DOHH2 (cell line): ENCODE results near the gene PNCK.

Experiments used
- H3F3A ChIP-seq: fragments of 200-600 bp; sonication (generic), shearing (Covaris generic); 2 replicates; pipeline ENCODE4 v1.6.0; 2016; ENCODE audit warnings: antibody characterized with exemption, mild to moderate bottlenecking; ENCODE audit not compliant: control insufficient read depth, insufficient read depth
- H3K27ac ChIP-seq: fragments of 200-600 bp; sonication (generic); 2 replicates; pipeline ENCODE4 v1.5.1; 2014; ENCODE audit warnings: low read depth, mild to moderate bottlenecking, low read length, moderate library complexity
- H3K27me3 ChIP-seq: fragments of 200-600 bp; sonication (generic); 2 replicates; pipeline ENCODE4 v1.6.1; 2014; ENCODE audit warnings: mild to moderate bottlenecking, low read length, mixed read lengths; ENCODE audit not compliant: control insufficient read depth
- H3K36me3 ChIP-seq: fragments of 200-600 bp; sonication (generic); 2 replicates; pipeline ENCODE4 v1.6.1; 2014; ENCODE audit warnings: mild to moderate bottlenecking, low read length, moderate library complexity, mixed read lengths; ENCODE audit not compliant: control insufficient read depth
- H3K4me1 ChIP-seq: fragments of 200-600 bp; sonication (generic); 2 replicates; pipeline ENCODE4 v1.6.1; 2014; ENCODE audit warnings: mild to moderate bottlenecking, low read length, mixed read lengths; ENCODE audit not compliant: control insufficient read depth
- H3K4me2 ChIP-seq: fragments of 200-600 bp; sonication (generic); 2 replicates; pipeline ENCODE4 v1.6.0; 2014; ENCODE audit warnings: mild to moderate bottlenecking, low read length, moderate library complexity
- H3K4me3 ChIP-seq: fragments of 200-600 bp; sonication (generic); 2 replicates; pipeline ENCODE4 v1.5.1; 2014; ENCODE audit warnings: mild to moderate bottlenecking, low read length, mixed read lengths
- H3K79me2 ChIP-seq: fragments of 200-600 bp; sonication (generic); 2 replicates; pipeline ENCODE4 v1.6.1; 2014; ENCODE audit warnings: mild to moderate bottlenecking, low read length, mixed read lengths; ENCODE audit not compliant: control insufficient read depth
- H3K9me2 ChIP-seq: fragments of 200-600 bp; sonication (generic); replicated peaks from 2 replicates; pipeline ENCODE4 v1.6.1; 2014; ENCODE audit warnings: mild to moderate bottlenecking, low read length, mixed read lengths; ENCODE audit not compliant: control insufficient read depth
- H3K9me3 ChIP-seq: fragments of 200-600 bp; sonication (generic); 2 replicates; pipeline ENCODE4 v1.6.1; 2014; ENCODE audit warnings: antibody characterized with exemption, low read length, mixed read lengths; ENCODE audit not compliant: control insufficient read depth, insufficient read depth
- H4K20me1 ChIP-seq: fragments of 200-600 bp; sonication (generic); 2 replicates; pipeline ENCODE4 v1.6.0; 2014; ENCODE audit warnings: low read depth, mild to moderate bottlenecking, antibody characterized with exemption, low read length, moderate library complexity; ENCODE audit not compliant: control insufficient read depth, insufficient read depth
- EZH2phosphoT487 ChIP-seq: fragments of 200-600 bp; sonication (generic); IDR thresholded peaks from 2 replicates; pipeline ENCODE4 v1.6.1; 2017; ENCODE audit warnings: borderline replicate concordance, mild to moderate bottlenecking, antibody characterized with exemption, low read length, moderate library complexity, mixed read lengths
- TF ChIP-seq, protein P1 (sequence below): fragments of 200-600 bp; sonication (generic); IDR thresholded peaks from one replicate; pipeline ENCODE4 v1.5.1; 2014; ENCODE audit warnings: antibody characterized with exemption, mild to moderate bottlenecking, low read depth, low read length; ENCODE audit not compliant: poor library complexity, severe bottlenecking

Gene PNCK

DNA sequence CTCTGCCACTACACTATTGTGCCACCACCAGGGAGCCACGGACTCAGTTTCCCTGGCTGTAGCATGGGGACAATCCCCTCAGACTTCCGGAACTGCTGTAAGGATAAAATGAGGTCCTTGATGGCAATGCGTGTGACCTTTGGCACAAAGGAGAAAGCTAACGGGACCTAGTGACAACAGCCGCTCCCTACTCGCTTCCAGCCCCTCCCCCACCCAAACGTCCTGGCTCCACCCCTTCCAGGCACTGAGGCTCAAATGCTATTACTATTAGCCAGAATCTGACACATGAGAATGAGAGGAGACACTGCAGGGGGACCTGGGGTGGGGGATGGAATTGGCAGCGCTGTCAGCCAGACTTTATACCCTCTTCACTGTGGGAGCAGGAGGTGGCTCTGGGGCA, 32.0 kb downstream of the PNCK start:
- Histone ChIP-seq H3K4me1 (0 out of 2 replicates have a peak, but pooled peaks cover 2% of the 10 kb centered on the region), H3K27ac (no peak overlapping the region), H3K4me2 (no peak overlapping the region; the same call in 1 of the 2 replicates), H4K20me1 (no peaks in the 10 kb centered on the region), H3K79me2 (no peaks in the 10 kb centered on the region), H3K9me2 (no peaks in the 10 kb centered on the region), H3F3A (no peaks in the 10 kb centered on the region), H3K9me3 (no peaks in the 10 kb centered on the region), H3K4me3 (no peak overlapping the region), H3K27me3 (peaks cover 27% of the 10 kb centered on the region), H3K36me3 (no peaks in the 10 kb centered on the region)
- TF ChIP-seq, protein P1, sequence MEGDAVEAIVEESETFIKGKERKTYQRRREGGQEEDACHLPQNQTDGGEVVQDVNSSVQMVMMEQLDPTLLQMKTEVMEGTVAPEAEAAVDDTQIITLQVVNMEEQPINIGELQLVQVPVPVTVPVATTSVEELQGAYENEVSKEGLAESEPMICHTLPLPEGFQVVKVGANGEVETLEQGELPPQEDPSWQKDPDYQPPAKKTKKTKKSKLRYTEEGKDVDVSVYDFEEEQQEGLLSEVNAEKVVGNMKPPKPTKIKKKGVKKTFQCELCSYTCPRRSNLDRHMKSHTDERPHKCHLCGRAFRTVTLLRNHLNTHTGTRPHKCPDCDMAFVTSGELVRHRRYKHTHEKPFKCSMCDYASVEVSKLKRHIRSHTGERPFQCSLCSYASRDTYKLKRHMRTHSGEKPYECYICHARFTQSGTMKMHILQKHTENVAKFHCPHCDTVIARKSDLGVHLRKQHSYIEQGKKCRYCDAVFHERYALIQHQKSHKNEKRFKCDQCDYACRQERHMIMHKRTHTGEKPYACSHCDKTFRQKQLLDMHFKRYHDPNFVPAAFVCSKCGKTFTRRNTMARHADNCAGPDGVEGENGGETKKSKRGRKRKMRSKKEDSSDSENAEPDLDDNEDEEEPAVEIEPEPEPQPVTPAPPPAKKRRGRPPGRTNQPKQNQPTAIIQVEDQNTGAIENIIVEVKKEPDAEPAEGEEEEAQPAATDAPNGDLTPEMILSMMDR, result no peak
- no peak for TF ChIP-seq EZH2phosphoT487

- peaks cover 21% of the 10 kb centered on the region for H3K27me3 ChIP-seq
- TF ChIP-seq EZH2phosphoT487, result no peak
- TF ChIP-seq, protein P1, result no peak
These were observed 32.7 kb downstream of the PNCK start for GRCh38 chrX:153640736-153641575.

GRCh38 chrX:153640045-153640686, 33.4 kb downstream of the PNCK start:
- H3K79me2 ChIP-seq, result no peaks in the 10 kb centered on the region
- peaks cover 20% of the 10 kb centered on the region for H3K27me3 ChIP-seq
- no peak overlapping the region for H3K4me3 ChIP-seq
- H3K27ac ChIP-seq, result no peak overlapping the region
- no peaks in the 10 kb centered on the region for H3K9me3 ChIP-seq
- H3F3A ChIP-seq, result no peaks in the 10 kb centered on the region
- H3K4me2 ChIP-seq, result no peak overlapping the region
- TF ChIP-seq, protein P1, result no peak
- no peak for TF ChIP-seq EZH2phosphoT487
- H3K36me3 ChIP-seq, result no peaks in the 10 kb centered on the region
- H3K4me1 ChIP-seq, result 0 out of 2 replicates have a peak, but pooled peaks cover 2% of the 10 kb centered on the region
- H4K20me1 ChIP-seq, result no peaks in the 10 kb centered on the region
- H3K9me2 ChIP-seq, result no peaks in the 10 kb centered on the region

More at GRCh38 chrX:153640736-153641575, 32.7 kb downstream of the PNCK start:
- no peaks in the 10 kb centered on the region for H3K9me2 ChIP-seq
- no peaks in the 10 kb centered on the region for H3F3A ChIP-seq
- H3K9me3 ChIP-seq, result no peaks in the 10 kb centered on the region
- no peak overlapping the region for H3K4me2 ChIP-seq
- no peaks in the 10 kb centered on the region for H3K79me2 ChIP-seq
- H4K20me1 ChIP-seq, result no peaks in the 10 kb centered on the region
- 0 out of 2 replicates have a peak, but pooled peaks cover 2% of the 10 kb centered on the region for H3K4me1 ChIP-seq
- no peak overlapping the region for H3K27ac ChIP-seq
- no peak overlapping the region for H3K4me3 ChIP-seq
- no peaks in the 10 kb centered on the region for H3K36me3 ChIP-seq
